Adipose tissue (tissue), 3 donors: ENCODE results near the gene ZNFX1. TPM values are rescaled to one million over a fixed set of nuclear protein-coding genes. Genes with fewer than 3 reads are reported as not detected.
"Not testable (repeated sequence)": the region's sequence is repeated elsewhere in the genome, so short reads cannot be mapped to it uniquely, and the experiment has no call there.

ENCODE experiments used
- H3K27ac ChIP-seq: one replicate; pipeline ENCODE4 v1.5.1; 2013; ENCODE audit warnings: low read depth, low read length
- WGBS, 3 donors: extraction: QIAGEN DNeasy Blood & Tissue Kit; methylation state at CpG; one replicate each; pipeline ENCODE4 v1.1.7; 2013; 5-methylcytosine and 5-hydroxymethylcytosine counted together
- polyA plus RNA-seq, 3 donors: library from polyadenylated mRNA; stranded (reverse); fragments of 200-250 nt; gene quantifications; one replicate each; pipeline ENCODE4 v1.2.3, GENCODE V29; 2013
- donor health status: healthy with polysubstance abuse.
- donor health status: Bipolar disorder and iron deficiency.
- donor health status: healthy.

Gene ZNFX1
- polyA plus RNA-seq, 3 donors, result 5.1 to 16.3 (median 10.7) TPM

GRCh38 chr20:49231471-49231870 lies 46.4 kb downstream of the ZNFX1 start:
- 70 to 96% (median 82%) methylated on average over 7 of the region's 7 CpGs for WGBS, 3 donors
- no peak overlapping the region for H3K27ac ChIP-seq

DNA sequence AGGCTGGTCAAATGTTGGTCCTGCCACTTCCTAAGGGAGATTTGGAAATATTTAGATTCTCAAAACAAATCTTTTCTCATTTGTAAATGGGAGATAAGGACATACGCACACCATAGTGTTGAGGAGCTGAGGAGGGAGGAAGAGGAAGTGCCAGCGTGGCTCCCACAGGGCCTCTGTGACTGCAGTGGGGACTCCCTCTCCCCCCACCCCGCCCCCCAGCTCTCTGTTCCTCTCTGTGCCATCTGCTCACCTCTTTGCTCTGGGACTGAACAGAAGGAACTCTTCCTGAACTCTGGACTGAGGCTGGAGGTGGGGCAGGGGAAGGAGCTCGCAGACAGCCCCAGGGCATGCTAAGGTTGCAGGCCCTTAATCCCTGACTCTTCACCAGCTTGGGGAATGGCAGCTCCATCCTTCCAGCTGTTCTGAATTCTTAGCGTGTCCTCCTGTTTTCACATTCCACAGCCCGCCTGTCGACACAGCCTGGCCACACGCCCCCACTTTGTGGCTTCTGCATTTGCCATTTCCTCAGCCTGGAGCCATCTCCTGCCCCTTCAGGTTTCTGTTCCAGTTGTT lies 47.2 kb downstream of the ZNFX1 start:
- WGBS, 3 donors, result 55 to 75% (median 56%) methylated on average over 8 of the region's 8 CpGs
- no peak overlapping the region for H3K27ac ChIP-seq

- 88 to 92% (median 91%) methylated on average over 10 of the region's 10 CpGs for WGBS, 3 donors
- no peak overlapping the region for H3K27ac ChIP-seq
Measured at GRCh38 chr20:49230021-49230420, 47.8 kb downstream of the ZNFX1 start.

DNA sequence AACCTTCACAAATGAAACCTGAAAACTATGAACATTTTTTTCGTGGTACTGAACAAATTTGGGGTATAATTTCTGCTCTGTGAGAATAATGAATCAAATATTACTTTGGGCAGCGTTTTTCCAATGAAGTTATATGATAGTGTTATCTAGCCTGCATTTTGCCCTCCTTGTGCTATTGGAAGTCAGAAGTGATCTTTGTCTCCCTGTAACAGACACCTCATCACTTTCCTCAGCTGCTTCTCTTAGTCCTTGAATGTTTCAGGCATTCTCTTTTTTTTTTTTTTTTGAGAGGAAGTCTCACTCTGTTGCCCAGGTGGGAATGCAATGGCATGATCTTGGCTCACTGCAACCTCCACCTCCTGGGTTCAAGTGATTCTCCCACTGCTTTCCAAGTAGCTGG lies 48.5 kb downstream of the ZNFX1 start:
- H3K27ac ChIP-seq, result no peak overlapping the region
- 87 to 94% (median 90%) methylated on average over 2 of the region's 2 CpGs for WGBS, 3 donors

- 95% methylated on average over 7 to 9 of the region's 9 CpGs for WGBS, 3 donors
- no peak overlapping the region for H3K27ac ChIP-seq
Measured at GRCh38 chr20:49228676-49229075, 49.2 kb downstream of the ZNFX1 start.

GRCh38 chr20:49225896-49226295 lies 52.0 kb downstream of the ZNFX1 start:
- WGBS, 3 donors, result 91 to 94% (median 92%) methylated on average over 7 of the region's 7 CpGs
- no peak overlapping the region for H3K27ac ChIP-seq

- WGBS, 3 donors, result 65 to 69% (median 67%) methylated on average over 27 to 28 of the region's 28 CpGs
- no peak overlapping the region for H3K27ac ChIP-seq
Measured at GRCh38 chr20:49219924-49220831, 57.7 kb downstream of the ZNFX1 start.

- 0% methylated on average over 45 to 46 of the region's 46 CpGs for WGBS, 3 donors
- no peak within 1 kb of the TSS for H3K27ac ChIP-seq
Measured at GRCh38 chr20:49219091-49219923, 58.5 kb downstream of the ZNFX1 start, which contains the start of gene DDX27. Gene DDX27, plus strand, starts transcription at chr20:49219416. Its CDS starts 33 bp downstream, at chr20:49219449.

DNA sequence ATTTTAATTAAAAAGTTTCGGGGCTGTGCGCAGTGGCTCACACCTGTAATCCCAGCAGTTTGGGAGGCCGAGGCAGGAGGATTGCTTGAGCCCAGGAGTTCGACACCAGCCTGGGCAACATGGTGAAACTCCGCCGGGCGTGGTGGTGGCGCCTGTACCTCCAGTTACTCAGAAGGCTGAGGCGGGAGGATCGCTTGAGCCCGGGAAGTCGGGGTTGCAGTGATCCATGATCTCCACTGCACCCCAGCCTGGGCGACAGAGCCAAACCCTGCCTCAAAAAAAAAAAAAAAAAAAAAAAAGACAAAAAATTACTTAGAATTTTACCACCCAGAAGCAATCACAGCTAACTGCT lies 59.1 kb downstream of the ZNFX1 start:
- not testable (repeated sequence) for H3K27ac ChIP-seq
- WGBS, 3 donors, result 57 to 62% (median 58%) methylated on average over 13 of the region's 13 CpGs

- H3K27ac ChIP-seq, result no peak overlapping the region
- WGBS, 3 donors, result 15 to 19% (median 18%) methylated on average over 11 of the region's 11 CpGs
Measured at GRCh38 chr20:49216991-49217578, 60.8 kb downstream of the ZNFX1 start.

- WGBS, 3 donors, result 89 to 98% (median 89%) methylated on average over 3 of the region's 3 CpGs
Measured at GRCh38 chr20:49215232-49215631, 62.6 kb downstream of the ZNFX1 start.

DNA sequence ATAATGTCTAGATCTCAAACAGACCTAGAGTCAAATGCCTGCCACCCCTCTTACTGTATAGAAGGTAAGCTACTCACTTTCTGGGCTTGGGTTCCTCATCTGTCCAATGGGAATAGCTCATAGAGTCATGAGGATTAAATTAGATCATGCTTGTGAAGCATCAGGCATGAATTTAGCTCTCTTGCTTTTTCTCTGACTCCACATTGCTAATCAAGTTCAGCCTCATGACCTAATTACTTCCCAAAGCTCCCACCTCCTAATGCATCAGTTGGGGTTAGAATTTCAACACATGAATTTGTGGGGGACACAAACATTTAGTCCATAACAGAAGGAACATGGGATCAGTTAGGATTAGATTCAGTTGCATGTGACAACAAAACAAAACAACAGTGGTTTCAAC lies 63.3 kb downstream of the ZNFX1 start:
- H3K27ac ChIP-seq, result no peak overlapping the region

More at GRCh38 chr20:49215232-49215631, 62.6 kb downstream of the ZNFX1 start:
- H3K27ac ChIP-seq, result no peak overlapping the region

- H3K27ac ChIP-seq, result no peak overlapping the region
- WGBS, 3 donors, result 24 to 76% (median 68%) methylated on average over 1 of the region's 1 CpG
Measured at GRCh38 chr20:49210757-49211110, 67.1 kb downstream of the ZNFX1 start.

GRCh38 chr20:49210101-49210756 lies 67.6 kb downstream of the ZNFX1 start:
- WGBS, 3 donors, result 54 to 84% (median 76%) methylated on average over 1 of the region's 1 CpG

DNA sequence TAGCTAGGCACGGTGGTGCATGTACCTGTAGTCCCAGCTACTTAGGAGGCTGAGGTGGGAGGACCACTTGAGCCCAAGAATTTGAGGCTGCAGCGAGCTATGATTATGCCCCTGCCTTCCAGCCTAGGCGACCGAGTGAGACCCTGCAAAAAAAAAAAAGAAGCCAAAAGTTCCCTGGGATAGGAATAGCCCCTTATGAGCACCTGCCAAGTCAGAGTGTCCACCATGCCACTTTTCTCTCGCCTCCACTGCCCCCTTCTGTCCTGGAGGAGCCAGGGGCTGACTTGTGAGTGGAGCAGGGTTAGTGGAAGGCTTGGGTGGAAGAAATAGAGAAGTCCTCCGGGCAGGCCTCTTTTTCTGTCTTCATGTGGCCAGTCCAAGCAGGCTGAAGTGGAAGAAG lies 70.8 kb downstream of the ZNFX1 start:
- H3K27ac ChIP-seq, result no peak overlapping the region
- WGBS, 3 donors, result 88 to 95% (median 94%) methylated on average over 6 of the region's 6 CpGs

More at GRCh38 chr20:49210101-49210756, 67.6 kb downstream of the ZNFX1 start:
- H3K27ac ChIP-seq, result no peak overlapping the region

DNA sequence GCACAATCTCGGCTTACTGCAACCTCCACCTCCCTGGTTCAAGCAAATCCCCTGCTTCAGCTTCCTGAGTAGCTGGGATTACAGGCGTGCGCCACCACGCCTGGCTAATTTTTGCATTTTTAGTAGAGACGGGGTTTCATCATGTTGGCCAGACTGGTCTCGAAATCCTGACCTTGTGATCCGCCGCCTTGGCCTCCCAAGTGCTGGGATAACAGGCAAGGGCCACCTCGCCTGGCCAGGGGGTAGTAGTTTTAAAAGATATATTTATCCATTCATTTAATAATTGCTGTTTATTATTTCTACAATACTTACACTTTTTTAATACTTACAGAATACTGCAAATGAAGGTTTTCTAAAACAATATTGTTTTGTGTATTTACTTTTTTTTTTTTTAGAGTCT lies 74.1 kb downstream of the ZNFX1 start:
- no peak overlapping the region for H3K27ac ChIP-seq
- WGBS, 3 donors, result 73 to 92% (median 79%) methylated on average over 9 of the region's 9 CpGs

DNA sequence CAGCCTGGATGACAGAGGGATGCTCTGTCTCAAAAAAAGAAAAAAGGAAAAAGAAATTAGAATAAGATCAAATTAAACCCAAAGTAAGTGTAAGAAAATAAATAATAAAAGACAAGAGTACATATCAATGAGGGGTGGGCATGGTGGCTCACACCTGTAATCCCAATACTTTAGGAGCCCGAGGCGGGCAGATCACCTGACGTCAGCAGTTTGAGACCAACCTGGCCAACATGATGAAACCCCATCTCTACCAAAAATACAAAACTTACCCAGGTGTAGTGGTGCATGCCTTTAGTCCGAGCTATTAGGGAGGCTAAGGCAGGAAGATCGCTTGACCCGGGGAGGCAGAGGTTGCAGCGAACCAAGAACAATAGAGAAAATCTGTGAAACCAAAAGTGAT lies 74.8 kb downstream of the ZNFX1 start:
- 91 to 94% (median 93%) methylated on average over 7 of the region's 7 CpGs for WGBS, 3 donors
- H3K27ac ChIP-seq, result no peak overlapping the region

DNA sequence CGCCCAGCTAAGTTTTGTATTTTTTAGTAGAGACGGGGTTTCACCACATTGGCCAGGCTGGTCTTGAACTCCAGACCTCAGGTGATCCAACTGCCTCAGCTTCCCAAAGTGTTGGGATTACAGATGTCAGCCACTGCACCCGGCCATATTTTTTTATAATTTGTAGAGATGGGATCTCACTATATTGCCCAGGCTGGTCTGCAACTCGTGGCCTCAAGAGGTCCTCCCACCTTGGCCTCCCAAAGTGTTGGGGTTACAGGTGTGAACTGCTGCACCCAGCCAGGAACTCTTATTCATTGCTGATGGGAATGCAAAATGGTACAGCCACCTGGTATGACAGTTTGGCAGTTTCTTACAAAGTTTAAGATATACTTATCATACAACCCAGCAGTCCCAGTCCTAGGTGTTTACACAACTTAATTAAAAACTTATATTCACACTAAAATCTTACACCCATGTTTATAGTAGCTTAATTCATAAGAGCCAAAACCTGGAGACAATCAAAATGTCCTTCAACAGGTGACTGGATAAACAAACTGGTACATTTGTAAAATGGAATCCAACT lies 78.0 kb downstream of the ZNFX1 start:
- WGBS, 3 donors, result 80 to 91% (median 89%) methylated on average over 4 of the region's 4 CpGs
- H3K27ac ChIP-seq, result no peak overlapping the region
